IMR-90 (cell line): Measurements from ENCODE around the gene FNDC3B. TPM values are rescaled to one million over a fixed set of nuclear protein-coding genes. Genes with fewer than 3 reads are reported as not detected.

Experiments used
- ATAC-seq: fragments of 200-7000 bp; cut with Tn5 transposase; 2 replicates; pipeline ENCODE4 v1.9.1; 2020; ENCODE audit warnings: low read depth, mild to moderate bottlenecking, moderate library complexity
- BruUV-seq: library from RNA; stranded (reverse); fragments of 400-500 nt; replicated peaks from 2 replicates; lab custom pipeline; 2021; lab: Mats Ljungman, UMichigan
- CTCF ChIA-PET: fragments of 300-600 bp; formaldehyde crosslinking; extraction: SDS; loops from one replicate; lab custom pipeline; 2021; ENCODE audit warnings: antibody characterized with exemption; lab: Yijun Ruan, JAX
- POLR2A ChIA-PET: fragments of 300-600 bp; sonication (Branson Sonifier 250); formaldehyde crosslinking; loops from one replicate; lab custom pipeline; 2022; ENCODE audit warnings: antibody characterized with exemption; ENCODE audit not compliant: unreplicated experiment; lab: Charles Lee
- DNase-seq: peaks from one replicate; pipeline ENCODE4 v3.0.0; 2013
- H2AFZ ChIP-seq: replicated peaks from 2 replicates; pipeline ENCODE3; 2013; ENCODE audit warnings: low read length, mild to moderate bottlenecking; ENCODE audit not compliant: poor library complexity
- H2AK5ac ChIP-seq: 2 replicates; pipeline ENCODE4 v1.6.1; 2013; ENCODE audit warnings: low read depth, low read length, inconsistent platforms
- H2AK9ac ChIP-seq: replicated peaks from 2 replicates; pipeline ENCODE3; 2013; ENCODE audit warnings: mild to moderate bottlenecking, low read depth, low read length, moderate library complexity; ENCODE audit not compliant: poor library complexity
- H2BK120ac ChIP-seq: 2 replicates; pipeline ENCODE4 v1.6.1; 2013; ENCODE audit warnings: low read depth, low read length, inconsistent platforms
- H2BK15ac ChIP-seq: 3 replicates; pipeline ENCODE4 v1.6.1; 2013; ENCODE audit warnings: low read depth, low read length, inconsistent platforms
- H2BK20ac ChIP-seq: 2 replicates; pipeline ENCODE4 v1.6.1; 2013; ENCODE audit warnings: low read depth, mild to moderate bottlenecking, inconsistent platforms, low read length, moderate library complexity
- H2BK5ac ChIP-seq: 2 replicates; pipeline ENCODE4 v1.6.1; 2013; ENCODE audit warnings: mild to moderate bottlenecking, low read depth, low read length, inconsistent platforms; ENCODE audit not compliant: poor library complexity, severe bottlenecking
- H3K14ac ChIP-seq: replicated peaks from 2 replicates; pipeline ENCODE4 v1.6.1; 2013; ENCODE audit warnings: low read depth, low read length, inconsistent platforms
- H3K18ac ChIP-seq: 2 replicates; pipeline ENCODE4 v1.6.1; 2013; ENCODE audit warnings: low read depth, low read length, control low read depth
- H3K23ac ChIP-seq: 2 replicates; pipeline ENCODE4 v1.6.1; 2013; ENCODE audit warnings: low read depth, low read length, inconsistent platforms
- H3K27ac ChIP-seq: 2 replicates; pipeline ENCODE4 v1.5.1; 2013; ENCODE audit warnings: mild to moderate bottlenecking, control low read depth, low read length; ENCODE audit not compliant: insufficient read depth
- H3K27me3 ChIP-seq: 2 replicates; pipeline ENCODE4 v1.6.1; 2013; ENCODE audit warnings: low read length; ENCODE audit not compliant: control insufficient read depth, insufficient read depth
- H3K36me3 ChIP-seq: 2 replicates; pipeline ENCODE4 v1.6.1; 2013; ENCODE audit warnings: low read length, mixed read lengths; ENCODE audit not compliant: control insufficient read depth, insufficient read depth
- H3K4ac ChIP-seq: 2 replicates; pipeline ENCODE4 v1.6.1; 2013; ENCODE audit warnings: low read depth, low read length, inconsistent platforms
- H3K4me1 ChIP-seq: 2 replicates; pipeline ENCODE4 v1.6.1; 2013; ENCODE audit warnings: low read length, mixed read lengths; ENCODE audit not compliant: control insufficient read depth, insufficient read depth
- H3K4me2 ChIP-seq: 2 replicates; pipeline ENCODE4 v1.6.1; 2013; ENCODE audit warnings: low read depth, mild to moderate bottlenecking, control low read depth, low read length, moderate library complexity
- H3K4me3 ChIP-seq: 2 replicates; pipeline ENCODE4 v1.5.1; 2013; ENCODE audit warnings: low read depth, mild to moderate bottlenecking, control low read depth, low read length, moderate library complexity; ENCODE audit not compliant: insufficient read depth
- H3K56ac ChIP-seq: 2 replicates; pipeline ENCODE4 v1.6.1; 2013; ENCODE audit warnings: low read length, inconsistent platforms; ENCODE audit not compliant: insufficient read depth; ENCODE audit errors: extremely low read depth
- H3K79me1 ChIP-seq, 2 experiments: 2 replicates each; pipeline ENCODE4 v1.6.1; 2013; ENCODE audit warnings: low read length in 2 of 2, inconsistent platforms in 1 of 2, low read depth in 1 of 2
- H3K9ac ChIP-seq: 2 replicates; pipeline ENCODE4 v1.6.1; 2013; ENCODE audit warnings: low read depth, low read length, control low read depth
- H3K9me1 ChIP-seq: 2 replicates; pipeline ENCODE4 v1.6.1; 2013; ENCODE audit warnings: low read length, inconsistent platforms; ENCODE audit not compliant: insufficient read depth
- H3K9me3 ChIP-seq: 2 replicates; pipeline ENCODE4 v1.6.1; 2013; ENCODE audit warnings: low read length; ENCODE audit not compliant: control insufficient read depth, insufficient read depth
- H4K20me1 ChIP-seq: 2 replicates; pipeline ENCODE4 v1.6.1; 2013; ENCODE audit warnings: low read length, inconsistent platforms; ENCODE audit not compliant: insufficient read depth
- H4K5ac ChIP-seq: 2 replicates; pipeline ENCODE4 v1.6.1; 2013; ENCODE audit warnings: mild to moderate bottlenecking, low read depth, low read length, control low read depth
- H4K8ac ChIP-seq, 2 experiments: 2 replicates each; pipeline ENCODE4 v1.6.1; 2013; ENCODE audit warnings: low read depth in 2 of 2, low read length in 2 of 2, control low read depth in 1 of 2, inconsistent platforms in 1 of 2
- H4K91ac ChIP-seq: 2 replicates; pipeline ENCODE4 v1.6.1; 2013; ENCODE audit warnings: low read depth, low read length, inconsistent platforms; ENCODE audit not compliant: insufficient read depth
- BHLHE40 ChIP-seq: fragments of 150-350 bp; IDR thresholded peaks from 2 replicates; pipeline ENCODE4 v1.6.1; 2016; ENCODE audit warnings: mild to moderate bottlenecking, low read depth, low read length
- CHD1 ChIP-seq: IDR thresholded peaks from 2 replicates; pipeline ENCODE4 v1.6.1; 2012; ENCODE audit warnings: low read depth, low read length, improper control_type of control experiment
- MXI1 ChIP-seq: IDR thresholded peaks from 2 replicates; pipeline ENCODE4 v1.6.1; 2012; ENCODE audit warnings: low read depth, mild to moderate bottlenecking, low read length, moderate library complexity, borderline replicate concordance
- POLR2A ChIP-seq: IDR thresholded peaks from 2 replicates; pipeline ENCODE4 v1.6.1; 2012; ENCODE audit warnings: mild to moderate bottlenecking, low read depth, low read length
- RCOR1 ChIP-seq: IDR thresholded peaks from 2 replicates; pipeline ENCODE4 v1.6.1; 2012; ENCODE audit warnings: mild to moderate bottlenecking, low read length, improper control_type of control experiment; ENCODE audit not compliant: insufficient replicate concordance
- RFX5 ChIP-seq: IDR thresholded peaks from 2 replicates; pipeline ENCODE4 v1.8.0; 2012; ENCODE audit warnings: low read depth, mild to moderate bottlenecking, low read length, moderate library complexity
- WGBS, 2 experiments: methylation state at CpG; one replicate each; pipeline versions ENCODE4 v1.1.5 to v1.1.7; 2013; ENCODE audit warnings: missing lambda C conversion rate in 2 of 2; ENCODE audit not compliant: insufficient read length in 1 of 2; ENCODE audit errors: extremely low coverage in 2 of 2; 5-methylcytosine and 5-hydroxymethylcytosine counted together
- dilution Hi-C: fragments of 300-500 bp; cut with HindIII; formaldehyde crosslinking; loops from one replicate; pipeline ENCODE4 v1.14.3; 2018; ENCODE audit warnings: low sequenced_read_pairs; ENCODE audit not compliant: unreplicated experiment
- in situ Hi-C: fragments of 300-500 bp; cut with MboI; formaldehyde crosslinking; loops from 3 replicates; pipeline ENCODE4 v1.14.3; 2019; ENCODE audit warnings: low sequenced_read_pairs, inconsistent platforms, mixed read lengths
- intact Hi-C: fragments of 100-400 bp; cut with micrococcal nuclease; formaldehyde crosslinking; loops from 2 replicates; pipeline ENCODE4 v1.10.0; 2022
- polyA plus RNA-seq, 3 experiments: library from polyadenylated mRNA; depleted of rRNA; stranded (reverse); fragments of >200 nt; gene quantifications; 2 replicates each; pipeline ENCODE4 v1.2.3, GENCODE V29; 2012; ENCODE audit warnings: low replicate concordance in 1 of 3
- total RNA-seq: library from RNA; depleted of rRNA; stranded (reverse); fragments of >200 nt; gene quantifications from 2 replicates; pipeline ENCODE4 v1.2.3, GENCODE V29; 2012
- TF ChIP-seq, protein P1 (sequence below): conservative IDR thresholded peaks from 2 replicates; pipeline ENCODE4 v1.5.1; 2012; ENCODE audit warnings: mild to moderate bottlenecking, low read depth, low read length, improper control_type of control experiment

The FNDC3B gene
- total and polyA plus RNA-seq, 2 of the 4 experiments (the other 2 are of a cell fraction), result 23.9 to 150 TPM

DNA sequence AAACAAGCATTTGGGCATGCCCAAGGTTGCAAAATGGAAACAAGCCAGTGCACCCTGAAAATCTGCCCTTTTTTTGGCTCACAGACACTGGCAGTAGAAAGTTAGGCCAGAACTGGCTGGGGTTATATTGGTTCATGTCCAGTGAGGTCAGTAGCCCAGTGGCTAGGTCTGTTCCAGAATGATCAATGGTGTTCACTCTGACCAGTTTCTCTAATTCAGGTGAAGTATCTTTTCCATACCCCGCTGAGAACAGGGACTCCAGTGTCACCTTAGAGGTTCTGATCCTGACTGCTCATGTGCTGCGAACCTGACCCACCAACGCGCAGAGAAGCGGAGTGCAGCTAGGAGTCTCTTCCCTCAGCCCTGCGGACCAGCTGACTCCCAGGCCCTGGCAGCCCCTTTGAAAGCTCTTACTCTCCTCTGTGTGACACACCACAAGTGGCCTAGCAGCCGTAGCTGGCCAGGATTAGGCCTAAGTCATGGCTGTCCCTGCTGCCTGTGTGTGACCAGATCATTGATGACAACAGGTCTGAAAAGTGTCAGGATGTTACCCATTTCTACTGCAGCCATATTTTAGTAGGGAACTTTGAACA is 285.3 kb downstream of the FNDC3B start:
- no peak overlapping the region for H2AK5ac ChIP-seq
- H3K79me1 ChIP-seq, result peaks cover 41 to 70% of the 10 kb centered on the region in 2 experiments
- no peak overlapping the region for H3K4me2 ChIP-seq
- peaks cover 11% of the 10 kb centered on the region for H3K4me1 ChIP-seq
- ATAC-seq (no peak), DNase-seq (no peak)
- POLR2A ChIA-PET, result no interaction called here
- H4K8ac ChIP-seq, result no peak overlapping the region
- no peak overlapping the region for H3K9ac ChIP-seq
- in situ Hi-C loops (loop anchor here (25.0 kb wide), 1 partner anchor 687 kb away; no protein-coding TSS in a partner anchor), dilution Hi-C loops (no loop called here), intact Hi-C loops (no loop called here)
- H4K5ac ChIP-seq, result no peak overlapping the region
- H2BK15ac ChIP-seq, result no peak overlapping the region
- no peak overlapping the region for H2AK9ac ChIP-seq
- H3K18ac ChIP-seq, result no peak overlapping the region
- H3K4me3 ChIP-seq, result no peak overlapping the region
- TF ChIP-seq MXI1 (no peak), RFX5 (no peak), POLR2A (no peak), CHD1 (no peak), RCOR1 (no peak), BHLHE40 (no peak)
- TF ChIP-seq, protein P1, sequence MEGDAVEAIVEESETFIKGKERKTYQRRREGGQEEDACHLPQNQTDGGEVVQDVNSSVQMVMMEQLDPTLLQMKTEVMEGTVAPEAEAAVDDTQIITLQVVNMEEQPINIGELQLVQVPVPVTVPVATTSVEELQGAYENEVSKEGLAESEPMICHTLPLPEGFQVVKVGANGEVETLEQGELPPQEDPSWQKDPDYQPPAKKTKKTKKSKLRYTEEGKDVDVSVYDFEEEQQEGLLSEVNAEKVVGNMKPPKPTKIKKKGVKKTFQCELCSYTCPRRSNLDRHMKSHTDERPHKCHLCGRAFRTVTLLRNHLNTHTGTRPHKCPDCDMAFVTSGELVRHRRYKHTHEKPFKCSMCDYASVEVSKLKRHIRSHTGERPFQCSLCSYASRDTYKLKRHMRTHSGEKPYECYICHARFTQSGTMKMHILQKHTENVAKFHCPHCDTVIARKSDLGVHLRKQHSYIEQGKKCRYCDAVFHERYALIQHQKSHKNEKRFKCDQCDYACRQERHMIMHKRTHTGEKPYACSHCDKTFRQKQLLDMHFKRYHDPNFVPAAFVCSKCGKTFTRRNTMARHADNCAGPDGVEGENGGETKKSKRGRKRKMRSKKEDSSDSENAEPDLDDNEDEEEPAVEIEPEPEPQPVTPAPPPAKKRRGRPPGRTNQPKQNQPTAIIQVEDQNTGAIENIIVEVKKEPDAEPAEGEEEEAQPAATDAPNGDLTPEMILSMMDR, result no peak
- no peak overlapping the region for H2BK5ac ChIP-seq
- H3K9me1 ChIP-seq, result peaks cover 30% of the 10 kb centered on the region
- no TSS peak for BruUV-seq
- no peak overlapping the region for H3K27ac ChIP-seq
- H2AFZ ChIP-seq, result no peak overlapping the region
- no peak overlapping the region for H3K14ac ChIP-seq
- no peak overlapping the region; the same call in 1 of the 2 replicates for H3K4ac ChIP-seq
- no peak overlapping the region for H3K56ac ChIP-seq
- no peak overlapping the region for H3K23ac ChIP-seq
- WGBS, 2 experiments, result 98% methylated on average over 4 of the region's 7 CpGs; no CpG with 5 or more reads in 1 of the 2 experiments
- H2BK20ac ChIP-seq, result no peak overlapping the region
- CTCF ChIA-PET, result interaction anchor here (1.1 kb wide), 1 partner anchor 15 kb away, joined by 3 read pairs; no protein-coding TSS in a partner anchor
- no peaks in the 10 kb centered on the region for H3K27me3 ChIP-seq
- H3K36me3 ChIP-seq, result peaks cover 46% of the 10 kb centered on the region
- no peak overlapping the region for H4K91ac ChIP-seq
- no peaks in the 10 kb centered on the region for H3K9me3 ChIP-seq
- H4K20me1 ChIP-seq, result peaks cover 12% of the 10 kb centered on the region; the same call in 1 of the 2 replicates
- no peak overlapping the region for H2BK120ac ChIP-seq
